HepG2 (cell line): ENCODE measurements around the gene SMARCB1. TPM values are rescaled to one million over a fixed set of nuclear protein-coding genes. Genes with fewer than 3 reads are reported as not detected.
A peak's percentile ranks its signal among the peaks of the same experiment; 100 is the strongest.

Source experiments
- BRD4 ChIP-seq: sonication (generic); formaldehyde crosslinking; IDR thresholded peaks from 2 replicates; pipeline ENCODE4 v1.4.0; 2020; ENCODE audit warnings: missing genetic modification reagents
- ETV5 ChIP-seq: IDR thresholded peaks from 2 replicates; pipeline ENCODE4 v1.6.1; 2018; ENCODE audit warnings: missing biosample characterization, missing genetic modification reagents, inconsistent platforms, borderline replicate concordance
- FOXK1 ChIP-seq: sonication (generic); formaldehyde crosslinking; IDR thresholded peaks from 2 replicates; pipeline ENCODE4 v1.4.0; 2020; ENCODE audit warnings: low read depth, missing genetic modification reagents, borderline replicate concordance
- HOXA7 ChIP-seq: sonication (generic); formaldehyde crosslinking; IDR thresholded peaks from 2 replicates; pipeline ENCODE4 v1.8.1; 2022; ENCODE audit warnings: mild to moderate bottlenecking, missing genetic modification reagents, moderate library complexity
- KDM5A ChIP-seq: fragments of 200-600 bp; sonication (generic); IDR thresholded peaks from 2 replicates; pipeline ENCODE4 v1.7.0; 2018; ENCODE audit warnings: antibody characterized with exemption, mild to moderate bottlenecking, low read length, borderline replicate concordance
- KLF12 ChIP-seq: sonication (generic); formaldehyde crosslinking; IDR thresholded peaks from 2 replicates; pipeline ENCODE4 v1.4.0; 2020; ENCODE audit warnings: missing genetic modification reagents, borderline replicate concordance
- MNT ChIP-seq: fragments of 450-650 bp; IDR thresholded peaks from 2 replicates; pipeline ENCODE4 v1.6.1; 2016
- NCOR1 ChIP-seq: fragments of 200-600 bp; sonication (generic); IDR thresholded peaks from 2 replicates; pipeline ENCODE4 v1.7.0; 2017; ENCODE audit warnings: antibody characterized with exemption, low read length, borderline replicate concordance
- SMARCC2 ChIP-seq: fragments of 450-650 bp; IDR thresholded peaks from 2 replicates; pipeline ENCODE4 v1.6.1; 2017; ENCODE audit warnings: antibody characterized with exemption, mild to moderate bottlenecking
- SP4 ChIP-seq: sonication (generic); formaldehyde crosslinking; IDR thresholded peaks from 2 replicates; pipeline ENCODE4 v1.8.1; 2023; ENCODE audit warnings: mild to moderate bottlenecking, missing genetic modification reagents
- TAF1 ChIP-seq: sonication (generic); formaldehyde crosslinking; IDR thresholded peaks from 2 replicates; pipeline ENCODE4 v1.4.0; 2020; ENCODE audit warnings: missing genetic modification reagents
- ZFP62 ChIP-seq: sonication (generic); formaldehyde crosslinking; IDR thresholded peaks from 2 replicates; pipeline ENCODE4 v1.4.0; 2020; ENCODE audit warnings: missing genetic modification reagents
- ZFY ChIP-seq: sonication (generic); formaldehyde crosslinking; IDR thresholded peaks from 2 replicates; pipeline ENCODE4 v1.4.0; 2020; ENCODE audit warnings: missing genetic modification reagents
- ZIK1 ChIP-seq: sonication (generic); formaldehyde crosslinking; IDR thresholded peaks from 2 replicates; pipeline ENCODE4 v1.5.0; 2020; ENCODE audit warnings: mild to moderate bottlenecking, low read depth, missing genetic modification reagents, borderline replicate concordance
- ZNF343 ChIP-seq: sonication (generic); formaldehyde crosslinking; IDR thresholded peaks from 2 replicates; pipeline ENCODE4 v1.4.0; 2020; ENCODE audit warnings: mild to moderate bottlenecking, missing genetic modification reagents
- ZNF501 ChIP-seq: sonication (generic); formaldehyde crosslinking; IDR thresholded peaks from 2 replicates; pipeline ENCODE4 v1.5.1; 2020; ENCODE audit warnings: mild to moderate bottlenecking, moderate library complexity, missing genetic modification reagents
- ZNF609 ChIP-seq: sonication (generic); formaldehyde crosslinking; IDR thresholded peaks from 2 replicates; pipeline ENCODE4 v1.4.0; 2020; ENCODE audit warnings: mild to moderate bottlenecking, missing genetic modification reagents, borderline replicate concordance
- ZNF691 ChIP-seq: sonication (generic); formaldehyde crosslinking; IDR thresholded peaks from 2 replicates; pipeline ENCODE4 v1.4.0; 2020; ENCODE audit warnings: missing genetic modification reagents, low read depth, mild to moderate bottlenecking, borderline replicate concordance
- ZNF740 ChIP-seq: sonication (generic); formaldehyde crosslinking; IDR thresholded peaks from 2 replicates; pipeline ENCODE4 v1.4.0; 2020; ENCODE audit warnings: missing genetic modification reagents
- ZNF766 ChIP-seq: sonication (generic); formaldehyde crosslinking; IDR thresholded peaks from 2 replicates; pipeline ENCODE4 v1.5.0; 2020; ENCODE audit warnings: missing genetic modification reagents, borderline replicate concordance
- ZNF773 ChIP-seq: sonication (generic); formaldehyde crosslinking; IDR thresholded peaks from 2 replicates; pipeline ENCODE4 v1.4.0; 2020; ENCODE audit warnings: missing genetic modification reagents, borderline replicate concordance
- ZNF816 ChIP-seq: sonication (generic); formaldehyde crosslinking; IDR thresholded peaks from 2 replicates; pipeline ENCODE4 v1.8.0; 2022; ENCODE audit warnings: missing genetic modification reagents, mild to moderate bottlenecking, borderline replicate concordance
- polyA plus RNA-seq, 8 experiments: library from polyadenylated mRNA; depleted of rRNA in 3 of 8; stranded (reverse) in 7 of 8; unstranded in 1 of 8; fragments of >200 nt; fragmentation: Illumina TruSeq in 4 of 8; extraction: Trizol in 4 of 8; gene quantifications; 2 replicates each; pipeline versions ENCODE4 v1.2.1 to v1.2.3, GENCODE V29; 2011 to 2016; ENCODE audit warnings: low read depth in 4 of 8, missing spikeins in 1 of 8, mixed read lengths in 1 of 8; ENCODE audit not compliant: insufficient read depth in 1 of 8
- total RNA-seq, 5 experiments: library from RNA; depleted of rRNA; stranded (reverse); fragments of >200 nt; fragmentation: Illumina TruSeq; extraction: Trizol; gene quantifications; 2 replicates each; pipeline ENCODE4 v1.2.3, GENCODE V29; 2016; ENCODE audit warnings: low read depth in 1 of 5

SMARCB1 gene
- total and polyA plus RNA-seq, 2 of the 13 experiments (the other 11 are each of a cell fraction or from before 2014, with no cell fraction given) = 74.0 to 166 TPM

- TF ChIP-seq ZNF343 (no peak), ZNF816 (CRISPR knock-in tag) (no peak), ZNF766 (CRISPR knock-in tag) (peak; percentile 45; the same call in 1 of the 2 replicates), SMARCC2 (no peak), KLF12 (CRISPR knock-in tag) (0 out of 2 replicates have a peak, but pooled peaks have one; percentile 26), ETV5 (CRISPR knock-in tag) (no peak), ZNF691 (CRISPR knock-in tag) (no peak), ZFY (CRISPR knock-in tag) (peak; percentile 84; the same call in 1 of the 2 replicates), FOXK1 (0 out of 2 replicates have a peak, but pooled peaks have one; percentile 12), SP4 (CRISPR knock-in tag) (no peak), ZNF501 (CRISPR knock-in tag) (peak; percentile 32; the same call in 1 of the 2 replicates), NCOR1 (no peak), ZFP62 (CRISPR knock-in tag) (no peak), TAF1 (CRISPR knock-in tag) (peak; percentile 66), ZNF773 (CRISPR knock-in tag) (no peak), HOXA7 (no peak), KDM5A (no peak), MNT (no peak), BRD4 (CRISPR knock-in tag) (0 out of 2 replicates have a peak, but pooled peaks have one; percentile 27), ZNF740 (CRISPR knock-in tag) (peak; percentile 12; the same call in 1 of the 2 replicates), ZIK1 (CRISPR knock-in tag) (no peak; the same call in 1 of the 2 replicates), ZNF609 (CRISPR knock-in tag) (0 out of 2 replicates have a peak, but pooled peaks have one; percentile 5)
These were observed 71.1 kb downstream of the SMARCB1 start, which contains the start of gene SLC2A11 (continued) for GRCh38 chr22:23857606-23858483.
